Kidney capillary endothelial cell (primary cell): ENCODE data around the gene MAGEC3.
"Not testable (repeated sequence)": the region's sequence is repeated elsewhere in the genome, so short reads cannot be mapped to it uniquely, and the experiment has no call there.

ENCODE experiments used
- DNase-seq: peaks from one replicate; pipeline ENCODE4 v3.0.0-alpha.2; 2018; ENCODE audit warnings: low spot score

The MAGEC3 gene

GRCh38 chrX:141838016-141838415, at the start of gene MAGEC3:
Gene MAGEC3 (plus strand): TSS chrX:141838316. CDS start chrX:141838316, 0 bp downstream.
- no peak for DNase-seq

GRCh38 chrX:141791856-141792255, 46.3 kb upstream of the MAGEC3 start:
- no peak for DNase-seq

GRCh38 chrX:141811438-141811837, 26.7 kb upstream of the MAGEC3 start:
- DNase-seq = no peak

- DNase-seq = no peak
Observed at GRCh38 chrX:141814213-141814857, 23.8 kb upstream of the MAGEC3 start.

GRCh38 chrX:141815904-141816303, 22.2 kb upstream of the MAGEC3 start:
- no peak for DNase-seq

- no peak for DNase-seq
Observed at GRCh38 chrX:141832247-141832646, 5.9 kb upstream of the MAGEC3 start.

GRCh38 chrX:141839856-141840255, 1.7 kb downstream of the MAGEC3 start:
- no peak for DNase-seq

- no peak for DNase-seq
Observed at GRCh38 chrX:141857479-141857878, 19.4 kb downstream of the MAGEC3 start.

GRCh38 chrX:141879616-141880015, 41.5 kb downstream of the MAGEC3 start:
- no peak for DNase-seq

GRCh38 chrX:141888811-141889210, 50.7 kb downstream of the MAGEC3 start:
- DNase-seq = not testable (repeated sequence)

- no peak for DNase-seq
Observed at GRCh38 chrX:141894733-141895132, 56.6 kb downstream of the MAGEC3 start.

GRCh38 chrX:141897690-141898089, 59.6 kb downstream of the MAGEC3 start:
- DNase-seq = no peak

- no peak for DNase-seq
Observed at GRCh38 chrX:141902366-141902765, 64.2 kb downstream of the MAGEC3 start.

GRCh38 chrX:141903400-141904155, 65.5 kb downstream of the MAGEC3 start, which contains the start of gene MAGEC1:
Gene MAGEC1 (plus strand): TSS chrX:141903894. CDS start chrX:141905073, 1,179 bp downstream.
- no peak for DNase-seq

GRCh38 chrX:141904262-141904661, 66.1 kb downstream of the MAGEC3 start:
- no peak for DNase-seq

GRCh38 chrX:141917801-141918200, 79.7 kb downstream of the MAGEC3 start:
- DNase-seq = no peak

GRCh38 chrX:141924293-141924692, 86.2 kb downstream of the MAGEC3 start:
- DNase-seq = no peak

- DNase-seq = no peak
Observed at GRCh38 chrX:141928432-141928831, 90.3 kb downstream of the MAGEC3 start.

GRCh38 chrX:141934059-141934641, 96.0 kb downstream of the MAGEC3 start:
- DNase-seq = no peak

- DNase-seq = no peak
Observed at GRCh38 chrX:141935645-141936044, 97.5 kb downstream of the MAGEC3 start.

- DNase-seq = no peak
Observed at GRCh38 chrX:141936080-141936479, 98.0 kb downstream of the MAGEC3 start.

GRCh38 chrX:141941234-141941633, 103.1 kb downstream of the MAGEC3 start:
- no peak for DNase-seq

GRCh38 chrX:141945426-141945825, 107.3 kb downstream of the MAGEC3 start:
- DNase-seq = no peak
